Left ventricle myocardium inferior (tissue), 1 donor: ENCODE data around the gene AIFM1. TPM values are rescaled to one million over a fixed set of nuclear protein-coding genes. Genes with fewer than 3 reads are reported as not detected.

Experiments used
- DNase-seq: peaks from one replicate; pipeline ENCODE4 v3.0.0-alpha.2; 2020
- H3K27ac ChIP-seq: fragments of 200-600 bp; replicated peaks from 2 replicates; pipeline ENCODE4 v1.8.0; 2021
- H3K27me3 ChIP-seq: fragments of 200-600 bp; 2 replicates; pipeline ENCODE4 v1.8.0; 2021; ENCODE audit warnings: low read depth
- H3K36me3 ChIP-seq: fragments of 200-600 bp; 2 replicates; pipeline ENCODE4 v1.8.0; 2021
- H3K4me1 ChIP-seq: fragments of 200-600 bp; 2 replicates; pipeline ENCODE4 v1.8.0; 2021
- H3K4me3 ChIP-seq: fragments of 200-600 bp; 2 replicates; pipeline ENCODE4 v1.8.0; 2021; ENCODE audit warnings: mild to moderate bottlenecking, moderate library complexity
- H3K9me3 ChIP-seq: fragments of 200-600 bp; replicated peaks from 2 replicates; pipeline ENCODE4 v1.8.0; 2021
- intact Hi-C: fragments of 100-400 bp; cut with micrococcal nuclease; formaldehyde crosslinking; loops from one replicate; pipeline ENCODE4 v1.11.0; 2022
- total RNA-seq: library from RNA; stranded (reverse); fragmentation: NEBNext Ultra II Directional; extraction: Animal tissue kit (Norgen Biotek cat#: 25700); gene quantifications from one replicate; pipeline ENCODE4 v1.2.1, GENCODE V29; 2021
- TF ChIP-seq, protein P1 (sequence below): fragments of 200-600 bp; IDR thresholded peaks from 2 replicates; pipeline ENCODE4 v1.8.0; 2021; ENCODE audit warnings: antibody characterized with exemption, mild to moderate bottlenecking, borderline replicate concordance
- donor health status: DM: no; HTN: yes; CAD: no; lungs with severe emphysema.

The AIFM1 gene
- total RNA-seq, 1 donor from 2014 or later: 127 TPM

DNA sequence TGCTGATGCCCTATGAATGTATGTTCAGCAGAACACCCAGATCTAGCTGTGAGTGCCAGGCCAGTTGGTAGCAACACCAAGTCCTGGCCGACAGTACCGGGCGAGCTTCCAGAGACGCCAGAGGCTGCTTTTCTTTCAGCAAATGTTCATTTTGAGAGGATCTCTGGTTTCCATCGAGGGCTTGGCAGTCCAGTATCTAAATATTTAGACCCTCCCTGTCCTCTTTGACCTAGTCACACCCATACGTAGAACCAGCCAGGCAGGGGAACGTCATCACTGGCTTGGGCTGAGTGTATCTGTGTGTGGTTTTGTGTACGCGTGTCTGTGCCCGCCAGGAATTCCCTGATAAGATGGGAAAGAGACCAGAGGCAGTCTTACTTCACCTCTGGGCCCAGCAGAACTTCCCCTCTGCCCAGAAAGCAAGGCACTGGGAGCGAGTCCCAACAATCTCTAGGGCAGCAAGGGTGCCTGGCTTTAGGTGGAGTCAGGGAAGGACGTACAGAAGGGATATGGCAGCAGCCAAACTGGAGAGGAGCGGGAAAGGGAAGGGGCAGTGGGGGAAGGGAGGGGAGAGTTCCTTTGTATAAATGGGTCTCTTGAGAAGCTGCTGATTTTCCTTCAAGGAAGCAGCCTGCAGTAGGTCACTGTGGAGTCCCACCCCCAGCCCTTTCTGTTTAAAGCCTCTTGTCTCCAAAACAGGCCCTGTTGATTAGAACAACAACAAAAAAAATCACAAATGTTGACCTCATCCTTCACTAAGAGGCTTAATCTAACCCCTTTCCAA, 40.4 kb downstream of the AIFM1 start:
- intact Hi-C loops: no loop called here
- Histone ChIP-seq H3K9me3 (no peaks in the 10 kb centered on the region), H3K4me3 (peak overlapping the region; percentile 9), H3K27me3 (no peaks in the 10 kb centered on the region), H3K36me3 (peaks cover 17% of the 10 kb centered on the region), H3K27ac (peak overlapping the region; percentile 79), H3K4me1 (peaks cover 25% of the 10 kb centered on the region)
- DNase-seq: peak; percentile 42
- TF ChIP-seq, protein P1, sequence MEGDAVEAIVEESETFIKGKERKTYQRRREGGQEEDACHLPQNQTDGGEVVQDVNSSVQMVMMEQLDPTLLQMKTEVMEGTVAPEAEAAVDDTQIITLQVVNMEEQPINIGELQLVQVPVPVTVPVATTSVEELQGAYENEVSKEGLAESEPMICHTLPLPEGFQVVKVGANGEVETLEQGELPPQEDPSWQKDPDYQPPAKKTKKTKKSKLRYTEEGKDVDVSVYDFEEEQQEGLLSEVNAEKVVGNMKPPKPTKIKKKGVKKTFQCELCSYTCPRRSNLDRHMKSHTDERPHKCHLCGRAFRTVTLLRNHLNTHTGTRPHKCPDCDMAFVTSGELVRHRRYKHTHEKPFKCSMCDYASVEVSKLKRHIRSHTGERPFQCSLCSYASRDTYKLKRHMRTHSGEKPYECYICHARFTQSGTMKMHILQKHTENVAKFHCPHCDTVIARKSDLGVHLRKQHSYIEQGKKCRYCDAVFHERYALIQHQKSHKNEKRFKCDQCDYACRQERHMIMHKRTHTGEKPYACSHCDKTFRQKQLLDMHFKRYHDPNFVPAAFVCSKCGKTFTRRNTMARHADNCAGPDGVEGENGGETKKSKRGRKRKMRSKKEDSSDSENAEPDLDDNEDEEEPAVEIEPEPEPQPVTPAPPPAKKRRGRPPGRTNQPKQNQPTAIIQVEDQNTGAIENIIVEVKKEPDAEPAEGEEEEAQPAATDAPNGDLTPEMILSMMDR: no peak

DNA sequence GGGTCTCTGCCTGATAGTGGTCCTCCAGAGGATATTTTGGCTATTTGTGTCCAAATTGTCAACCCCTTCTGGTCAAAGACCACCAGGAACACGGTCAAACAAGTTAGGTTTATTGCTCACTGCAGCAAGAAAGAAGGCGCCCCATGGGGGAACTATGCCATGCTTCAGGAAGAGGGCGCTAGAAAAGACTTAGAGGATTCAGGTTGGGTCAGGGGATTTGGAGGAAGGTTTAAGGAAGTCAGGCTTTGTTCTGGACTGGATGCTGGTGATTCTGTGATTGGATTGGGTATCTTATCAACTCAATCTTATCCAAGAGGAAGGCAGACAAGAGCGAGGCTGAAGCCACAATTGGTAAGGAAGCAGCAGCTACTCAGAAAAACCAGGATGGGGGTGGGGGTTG, 41.1 kb downstream of the AIFM1 start:
- TF ChIP-seq, protein P1: no peak
- no peaks in the 10 kb centered on the region for H3K27me3 ChIP-seq
- no peaks in the 10 kb centered on the region for H3K9me3 ChIP-seq
- no peak for DNase-seq
- no peak overlapping the region for H3K4me3 ChIP-seq
- intact Hi-C loops: loop anchor here (5.0 kb wide), 1 partner anchor 47 kb away; no protein-coding TSS in a partner anchor
- H3K36me3 ChIP-seq: peaks cover 12% of the 10 kb centered on the region
- H3K4me1 ChIP-seq: peaks cover 32% of the 10 kb centered on the region
- peak overlapping the region; percentile 79 for H3K27ac ChIP-seq

- Histone ChIP-seq H3K27ac (peak overlapping the region; percentile 78), H3K4me1 (peaks cover 32% of the 10 kb centered on the region), H3K27me3 (no peaks in the 10 kb centered on the region), H3K9me3 (no peaks in the 10 kb centered on the region), H3K36me3 (no peaks in the 10 kb centered on the region), H3K4me3 (peak overlapping the region; percentile 63)
- DNase-seq: no peak
- intact Hi-C loops: loop anchor here (5.0 kb wide), 1 partner anchor 44 kb away; no protein-coding TSS in a partner anchor
- TF ChIP-seq, protein P1: no peak
Measured at GRCh38 chrX:130121505-130121800, 44.2 kb downstream of the AIFM1 start.

GRCh38 chrX:130120746-130121504, 44.7 kb downstream of the AIFM1 start:
- intact Hi-C loops: loop anchor here (5.0 kb wide), 1 partner anchor 44 kb away; no protein-coding TSS in a partner anchor
- Histone ChIP-seq H3K27ac (peak overlapping the region; percentile 78), H3K4me3 (peak overlapping the region; percentile 63), H3K4me1 (peaks cover 26% of the 10 kb centered on the region), H3K9me3 (no peaks in the 10 kb centered on the region), H3K27me3 (no peaks in the 10 kb centered on the region), H3K36me3 (no peaks in the 10 kb centered on the region)
- TF ChIP-seq, protein P1: peak; percentile 75
- DNase-seq: peak; percentile 69

GRCh38 chrX:130120321-130120731, 45.3 kb downstream of the AIFM1 start:
- peak overlapping the region; percentile 63 for H3K4me3 ChIP-seq
- no peaks in the 10 kb centered on the region for H3K9me3 ChIP-seq
- TF ChIP-seq, protein P1: no peak
- peaks cover 22% of the 10 kb centered on the region for H3K4me1 ChIP-seq
- peak overlapping the region; percentile 78 for H3K27ac ChIP-seq
- intact Hi-C loops: loop anchor here (5.0 kb wide), 1 partner anchor 43 kb away; no protein-coding TSS in a partner anchor
- DNase-seq: no peak
- H3K27me3 ChIP-seq: no peaks in the 10 kb centered on the region
- H3K36me3 ChIP-seq: no peaks in the 10 kb centered on the region
